GM11168 (cell line): Measurements from ENCODE around the gene IFI27L2.

Experiments
- in situ Hi-C: fragments of 300-500 bp; cut with MboI; formaldehyde crosslinking; loops from one replicate; pipeline ENCODE4 v1.12.0; 2022; ENCODE audit warnings: low sequenced_read_pairs; ENCODE audit not compliant: unreplicated experiment

IFI27L2 gene

DNA sequence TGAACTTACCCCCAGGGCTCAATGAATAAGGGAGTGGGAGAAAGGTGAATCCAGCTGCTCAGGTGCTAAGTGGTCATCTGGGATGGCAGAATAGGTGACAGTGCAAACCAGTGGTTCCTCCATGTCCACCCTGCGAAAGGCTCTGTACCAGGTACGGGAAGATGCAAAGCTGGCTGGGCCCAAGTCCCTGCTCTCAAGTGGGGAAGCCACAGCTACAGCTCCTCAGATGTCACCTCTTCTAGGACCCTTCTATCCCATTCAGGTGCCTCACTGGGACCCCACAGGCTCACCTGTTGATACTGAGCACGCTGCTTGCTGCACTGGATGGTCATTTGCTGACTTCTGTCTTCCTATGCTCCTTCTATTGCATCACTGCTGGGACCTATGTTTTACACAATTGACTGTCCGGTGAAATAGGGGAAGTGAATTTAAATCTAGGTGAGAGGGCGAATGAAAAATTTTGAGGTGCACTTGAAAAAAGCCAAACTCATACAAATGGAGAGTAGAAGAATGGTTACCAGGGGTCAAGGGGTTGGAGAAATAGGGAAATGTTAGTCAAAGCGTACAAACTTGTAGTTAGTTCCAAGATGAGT is 24.4 kb upstream of the IFI27L2 start:
- in situ Hi-C loops = no loop called here

- in situ Hi-C loops = no loop called here
Observed at GRCh38 chr14:94152676-94153075, 23.3 kb upstream of the IFI27L2 start.

DNA sequence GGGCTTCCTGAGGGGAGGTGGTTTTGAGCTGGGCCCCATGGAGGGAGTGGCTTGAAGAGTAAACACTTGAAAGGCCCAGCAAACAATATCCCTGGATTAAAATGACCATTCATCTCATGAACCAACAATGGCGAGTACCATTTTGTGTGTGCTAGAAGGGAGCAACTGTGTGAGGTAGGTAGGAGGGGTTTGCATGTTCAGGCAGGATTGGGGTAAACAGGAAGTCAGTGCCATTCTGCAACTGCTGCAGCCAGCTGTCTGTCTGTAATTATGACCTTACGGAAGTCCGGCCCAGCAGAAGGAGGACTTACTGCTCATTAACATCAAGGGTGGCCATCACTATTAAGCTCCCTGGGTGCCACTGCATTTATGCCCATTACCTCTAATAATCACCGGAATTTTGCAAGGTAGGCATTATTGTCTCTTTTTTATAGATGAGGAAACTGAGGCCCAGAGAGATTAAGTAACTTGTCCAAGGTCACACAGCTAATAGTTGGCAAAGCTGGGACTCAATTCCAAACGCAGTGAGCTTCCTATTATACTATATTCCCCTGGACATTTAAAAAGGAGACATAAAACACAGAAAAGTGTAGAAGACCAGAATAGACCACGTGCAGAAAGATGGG is 16.6 kb upstream of the IFI27L2 start:
- in situ Hi-C loops = no loop called here

GRCh38 chr14:94144765-94145164 is 15.4 kb upstream of the IFI27L2 start:
- in situ Hi-C loops = no loop called here

DNA sequence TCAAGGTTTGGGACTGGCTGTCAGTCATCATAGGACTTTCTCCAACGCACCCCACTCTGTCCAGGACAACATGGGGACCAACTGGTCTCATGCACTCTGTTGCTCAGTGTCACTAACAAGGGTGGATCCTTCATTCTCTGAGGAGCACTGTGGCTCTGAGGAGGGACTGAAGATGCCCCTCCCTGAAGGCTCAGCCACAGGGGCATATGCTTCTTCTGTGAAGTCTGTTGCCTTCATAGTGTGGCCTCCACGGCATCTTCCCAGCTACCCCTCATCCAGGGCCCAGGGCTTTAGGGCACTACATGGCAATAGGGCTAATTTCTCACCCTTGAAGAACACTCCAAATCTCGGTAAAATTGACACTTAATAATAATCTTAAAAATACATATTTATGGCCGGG is 14.3 kb upstream of the IFI27L2 start:
- in situ Hi-C loops = no loop called here

DNA sequence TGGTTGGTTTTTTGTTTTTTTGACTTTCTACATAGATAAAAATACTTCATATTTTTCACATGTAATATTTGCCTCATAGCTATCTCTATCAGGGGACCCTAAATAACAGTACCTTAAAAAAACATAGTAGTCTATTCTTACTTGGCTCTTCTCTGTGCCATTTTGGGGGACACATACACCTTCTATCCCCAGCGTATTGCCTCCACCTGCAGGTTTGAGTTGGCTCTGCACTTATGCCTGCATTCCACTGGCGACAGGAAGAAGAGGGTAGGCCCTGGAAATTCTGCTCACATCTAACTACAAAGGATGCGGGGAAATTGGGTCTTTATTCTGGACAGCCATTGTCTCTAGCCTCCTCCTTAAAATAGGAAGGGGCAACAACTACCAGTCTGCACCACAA is 13.8 kb upstream of the IFI27L2 start:
- in situ Hi-C loops = no loop called here

DNA sequence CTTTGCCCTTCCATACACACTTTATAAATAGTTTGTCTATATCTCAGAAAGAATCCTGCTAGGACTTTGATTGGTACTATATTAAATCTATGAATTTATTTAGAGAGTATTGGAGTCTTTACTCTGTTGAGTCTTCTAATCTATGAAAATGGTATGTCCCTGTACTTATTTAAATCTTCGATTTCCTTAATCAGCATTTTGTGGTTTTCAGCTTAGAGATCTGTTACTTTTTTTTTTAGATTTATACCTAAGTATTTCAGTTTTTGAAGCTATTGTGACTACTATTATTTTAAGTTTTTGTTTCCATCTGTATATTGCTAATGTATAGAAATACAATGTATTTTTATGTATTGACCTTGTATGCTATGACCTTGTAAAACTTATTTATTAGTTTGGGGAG is 13.4 kb upstream of the IFI27L2 start:
- in situ Hi-C loops = no loop called here

- in situ Hi-C loops = no loop called here
Observed at GRCh38 chr14:94142247-94142646, 12.8 kb upstream of the IFI27L2 start.

DNA sequence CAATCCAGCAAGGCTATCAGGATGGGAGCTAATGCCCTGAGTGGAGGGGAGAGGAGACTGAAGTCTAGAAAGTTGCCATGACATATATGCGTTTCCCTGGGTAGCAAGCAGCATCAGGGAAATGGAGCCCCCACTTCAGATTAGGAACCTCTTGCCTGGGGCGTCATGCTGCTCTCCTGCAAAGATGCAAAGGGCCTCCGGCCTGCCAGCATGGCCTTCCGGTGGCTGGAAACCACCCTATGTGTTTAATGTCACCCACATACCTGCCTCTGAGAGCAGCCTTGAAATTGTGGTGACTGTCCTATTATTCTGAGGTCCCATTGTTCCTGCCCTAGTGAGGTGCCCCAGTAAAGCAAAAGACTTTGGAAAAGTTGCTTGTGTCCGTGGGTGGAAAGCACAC is 10.0 kb upstream of the IFI27L2 start:
- in situ Hi-C loops = loop anchor here (5.0 kb wide), 1 partner anchor 102 kb away; no protein-coding TSS in a partner anchor

GRCh38 chr14:94139006-94139405 is 9.6 kb upstream of the IFI27L2 start:
- in situ Hi-C loops = loop anchor here (5.0 kb wide), 1 partner anchor 102 kb away; no protein-coding TSS in a partner anchor

DNA sequence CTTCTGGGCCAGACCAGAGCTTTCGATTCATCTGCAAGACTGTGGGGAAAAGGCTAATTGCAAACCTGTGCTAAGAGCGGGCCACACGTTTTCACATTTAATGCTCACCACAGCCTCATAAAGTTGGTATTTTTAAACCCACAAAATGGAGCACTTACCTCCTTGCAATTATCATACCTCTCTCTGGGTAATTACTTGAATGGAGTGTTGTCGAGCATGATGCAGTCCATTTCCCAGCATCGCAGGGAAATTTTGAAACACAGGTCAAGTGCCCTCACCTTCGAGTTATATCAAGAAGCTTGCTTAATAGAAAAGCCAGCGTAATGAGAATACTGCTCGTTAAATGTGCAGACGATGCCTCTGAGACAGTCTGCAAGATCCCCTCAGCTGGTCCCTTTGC is 8.8 kb upstream of the IFI27L2 start:
- in situ Hi-C loops = loop anchor here (5.0 kb wide), 1 partner anchor 101 kb away; no protein-coding TSS in a partner anchor

- in situ Hi-C loops = loop anchor here (5.0 kb wide), 1 partner anchor 99 kb away; no protein-coding TSS in a partner anchor
Observed at GRCh38 chr14:94136575-94137331, 7.3 kb upstream of the IFI27L2 start.

DNA sequence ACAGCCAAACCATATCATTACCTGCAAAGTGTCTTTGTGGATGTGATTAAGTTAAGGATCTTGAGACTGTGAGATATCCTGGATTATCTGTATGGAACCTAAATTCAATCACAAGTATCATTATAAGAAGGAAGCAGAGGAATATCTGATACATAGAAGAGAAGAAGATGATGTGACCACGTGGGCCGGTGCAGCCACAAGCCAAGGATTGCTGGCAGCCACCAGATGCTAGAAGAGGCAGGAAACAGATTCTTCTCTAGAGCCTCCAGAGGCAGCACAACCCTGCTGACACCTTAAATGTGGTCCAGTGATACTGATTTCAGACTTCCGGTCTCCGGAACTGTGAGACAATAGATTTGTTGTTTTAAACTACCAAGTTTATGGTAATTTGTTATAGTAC is 6.1 kb upstream of the IFI27L2 start:
- in situ Hi-C loops = loop anchor here (5.0 kb wide), 1 partner anchor 98 kb away; no protein-coding TSS in a partner anchor

DNA sequence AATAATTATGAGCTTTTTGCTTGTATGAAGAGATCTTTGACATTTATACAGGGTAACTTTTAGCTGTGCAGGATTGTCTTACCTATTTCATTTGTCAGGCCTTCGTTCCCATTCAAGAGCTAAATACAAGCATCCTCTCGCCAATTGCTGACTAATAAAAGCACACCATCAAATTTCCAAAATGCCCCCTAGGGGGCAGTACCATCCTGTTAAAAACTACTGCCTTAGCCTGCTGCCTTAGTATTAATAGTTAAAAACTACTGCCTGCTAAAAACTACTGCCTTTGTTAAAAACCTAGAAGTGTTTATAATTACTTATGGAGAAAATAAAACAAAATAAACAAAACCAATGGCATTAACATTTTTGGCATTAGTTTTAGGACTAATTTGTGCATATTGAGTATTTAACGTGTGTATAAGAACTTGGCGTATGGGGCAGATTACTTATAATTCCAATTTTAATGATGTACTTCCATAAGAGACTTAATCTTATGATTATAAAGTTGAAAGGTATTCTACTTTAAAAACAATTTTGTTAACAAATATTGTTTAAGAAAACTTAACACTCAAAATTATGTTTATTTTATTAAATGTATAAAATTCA is 3.0 kb upstream of the IFI27L2 start:
- in situ Hi-C loops = no loop called here

DNA sequence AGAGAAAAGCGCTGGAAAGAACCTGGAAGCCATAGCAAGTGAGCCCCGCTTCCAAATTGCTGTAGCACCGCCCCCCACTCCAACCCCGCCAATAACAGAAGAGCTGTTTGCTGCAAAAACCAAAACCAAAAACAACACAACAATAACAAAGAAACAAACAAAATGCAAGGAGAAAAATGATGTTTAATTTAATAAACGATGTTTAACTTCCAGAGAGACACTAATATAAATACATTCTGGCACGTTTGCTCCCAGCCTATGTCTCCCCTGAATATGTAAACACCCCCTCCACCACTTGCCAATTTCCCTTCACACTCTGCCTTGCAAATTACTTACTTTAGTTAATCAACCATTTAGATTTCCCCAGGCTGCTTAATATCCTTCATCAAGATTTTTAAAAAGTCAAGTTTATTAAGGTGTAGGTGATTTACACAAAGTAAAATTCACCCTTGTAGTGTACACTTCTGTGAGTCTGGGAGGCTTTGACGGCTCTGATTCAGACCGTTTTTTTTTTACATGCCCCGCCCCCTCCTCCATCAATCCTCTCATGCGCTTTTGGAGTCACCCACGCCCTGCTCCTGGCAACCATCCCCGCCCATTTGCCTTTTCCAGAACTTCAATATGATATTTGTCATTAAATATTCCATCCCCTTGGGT is 482 bp upstream of the IFI27L2 start:
- in situ Hi-C loops = loop anchor here (10.0 kb wide), 1 partner anchor 75 kb away; no protein-coding TSS in a partner anchor

- in situ Hi-C loops = loop anchor here (10.0 kb wide), 1 partner anchor 74 kb away; no protein-coding TSS in a partner anchor
Observed at GRCh38 chr14:94128216-94128839, 1.1 kb downstream of the IFI27L2 start.

DNA sequence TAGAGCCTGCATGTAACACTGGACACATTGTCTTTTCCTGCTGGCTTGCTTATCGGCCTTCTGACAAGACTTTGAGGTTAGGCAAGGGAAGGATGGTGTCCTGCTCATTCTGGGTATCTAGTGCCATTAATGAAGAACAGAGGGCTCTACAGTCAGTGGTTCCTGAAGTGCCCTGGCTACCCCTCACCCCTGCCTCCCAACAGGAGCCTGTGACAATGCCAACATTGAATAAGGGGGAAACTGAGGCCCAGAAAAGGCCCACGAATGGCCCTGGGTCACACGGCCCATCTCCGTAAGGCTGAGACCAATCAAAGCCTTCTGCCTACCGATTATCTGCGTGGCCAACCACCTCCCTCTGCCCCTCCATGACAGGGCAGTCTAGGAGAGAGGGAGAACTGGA is 2.1 kb downstream of the IFI27L2 start:
- in situ Hi-C loops = loop anchor here (10.0 kb wide), 1 partner anchor 73 kb away; no protein-coding TSS in a partner anchor

DNA sequence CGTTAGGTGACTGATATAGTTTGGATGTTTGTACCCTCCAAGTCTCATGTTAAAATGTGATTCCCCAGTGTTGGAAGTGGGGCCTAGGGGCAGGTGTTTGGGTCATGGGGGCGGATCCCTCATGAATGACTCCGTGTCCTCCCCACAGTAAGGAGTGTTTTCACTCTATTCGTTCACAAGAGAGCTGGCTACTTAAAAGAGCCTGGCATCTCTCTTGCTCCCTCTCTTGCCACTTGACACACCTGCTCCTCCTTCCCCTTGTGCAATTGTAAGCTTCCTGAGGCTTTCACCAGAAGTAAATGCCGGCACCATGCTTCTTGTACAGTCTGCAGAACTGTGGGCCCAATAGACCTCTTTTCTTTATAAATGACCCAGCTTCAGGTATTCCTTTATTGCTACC is 2.6 kb downstream of the IFI27L2 start:
- in situ Hi-C loops = loop anchor here (10.0 kb wide), 1 partner anchor 72 kb away; no protein-coding TSS in a partner anchor

DNA sequence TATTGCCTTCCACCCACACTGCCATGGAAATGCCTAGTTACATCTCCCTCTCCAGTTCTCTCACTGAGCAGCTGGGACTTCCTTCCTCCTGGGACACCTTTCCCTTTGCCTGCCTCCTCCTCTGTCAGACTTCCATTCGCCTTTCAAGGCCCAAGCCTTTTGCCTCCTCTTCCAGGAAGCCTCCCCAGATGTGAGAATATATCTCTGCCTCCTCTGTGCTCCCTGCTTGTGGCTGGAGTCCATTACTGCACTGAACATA is 3.1 kb downstream of the IFI27L2 start:
- in situ Hi-C loops = loop anchor here (10.0 kb wide), 1 partner anchor 72 kb away; no protein-coding TSS in a partner anchor
